Testis (tissue), 2 donors: Measurements from ENCODE around the gene CFAP47.

Experiments used
- CTCF ChIP-seq, 3 experiments: fragments of 450-650 bp in 2 of 3; fragments of 200-600 bp in 1 of 3; sonication (generic) in 1 of 3; IDR thresholded peaks; one replicate each; pipeline ENCODE4 v1.5.1; 2016 to 2019; ENCODE audit warnings: antibody characterized with exemption in 3 of 3, mild to moderate bottlenecking in 2 of 3, moderate library complexity in 1 of 3
- POLR2A ChIP-seq: fragments of 450-650 bp; IDR thresholded peaks from one replicate; pipeline ENCODE4 v1.6.1; 2017; ENCODE audit warnings: antibody characterized with exemption, mild to moderate bottlenecking, moderate library complexity

- TF ChIP-seq CTCF (IDR thresholded peaks at IDR 0.05) (no peak), POLR2A (no peak)
These were observed 143.2 kb downstream of the CFAP47 start for GRCh38 chrX:36062778-36063177.
